Spleen (tissue), 7 donors: ENCODE results near the gene HOXB7.

ENCODE experiments used
- CTCF ChIP-seq, 11 experiments: fragments of 200-600 bp in 7 of 11; fragments of 450-650 bp in 4 of 11; sonication (generic) in 4 of 11; IDR thresholded peaks in 8 of 11; conservative IDR thresholded peaks in 3 of 11; 1 replicate in 7 of 11; 2 replicates in 4 of 11; pipeline versions ENCODE4 v1.4.0 to v1.8.0; 2016 to 2021; ENCODE audit warnings: antibody characterized with exemption in 11 of 11, inconsistent platforms in 4 of 11, mild to moderate bottlenecking in 1 of 11
- POLR2A ChIP-seq, 3 donors: fragments of 450-650 bp; IDR thresholded peaks; one replicate each; pipeline ENCODE4 v1.5.1; 2017; ENCODE audit warnings: antibody characterized with exemption in 3 of 3, mild to moderate bottlenecking in 1 of 3
- POLR2AphosphoS5 ChIP-seq, 3 donors: sonication (generic); formaldehyde crosslinking; IDR thresholded peaks; one replicate each; pipeline ENCODE4 v1.5.1; 2017; ENCODE audit warnings: antibody characterized with exemption in 3 of 3
- donor health status: DM: no; HTN: no; CAD: no; lungs with moderate emphysema.
- donor health status: DM: no; HTN: no; CAD: no.
- donor health status: DM: no; HTN: no; CAD: no.

DNA sequence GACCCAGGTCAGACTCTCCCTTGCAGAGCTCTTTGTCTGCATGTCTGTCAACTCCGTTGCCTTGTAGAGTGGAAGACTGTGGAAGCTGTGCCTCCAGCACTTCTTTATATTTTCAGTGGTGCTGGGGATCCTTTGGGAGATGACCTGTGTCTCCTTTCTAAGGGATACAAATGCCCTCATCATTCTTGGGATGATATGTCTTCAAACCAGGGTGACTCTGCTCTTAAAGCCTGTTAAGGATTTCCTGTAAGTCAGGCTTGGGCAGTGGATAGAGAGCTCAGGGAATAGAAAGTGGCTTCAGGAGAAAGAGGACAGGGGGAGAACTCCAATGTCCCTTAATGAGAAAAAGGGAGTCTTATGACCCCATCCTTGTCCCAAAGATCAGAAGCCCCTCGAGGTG is 22.3 kb downstream of the HOXB7 start:
- TF ChIP-seq CTCF (IDR thresholded peaks at IDR 0.05 in 8 of 11, conservative IDR thresholded peaks at IDR 0.05 in 3 of 11): no peak
- no peak for TF ChIP-seq POLR2AphosphoS5 (IDR thresholded peaks at IDR 0.05)
- TF ChIP-seq POLR2A (IDR thresholded peaks at IDR 0.05): no peak
